Kidney tubule cell (primary cell): ENCODE results near the gene COX7B2.

Experiments used
- DNase-seq: peaks from one replicate; pipeline ENCODE4 v3.0.0-alpha.2; 2018; ENCODE audit warnings: low spot score

The COX7B2 gene

DNA sequence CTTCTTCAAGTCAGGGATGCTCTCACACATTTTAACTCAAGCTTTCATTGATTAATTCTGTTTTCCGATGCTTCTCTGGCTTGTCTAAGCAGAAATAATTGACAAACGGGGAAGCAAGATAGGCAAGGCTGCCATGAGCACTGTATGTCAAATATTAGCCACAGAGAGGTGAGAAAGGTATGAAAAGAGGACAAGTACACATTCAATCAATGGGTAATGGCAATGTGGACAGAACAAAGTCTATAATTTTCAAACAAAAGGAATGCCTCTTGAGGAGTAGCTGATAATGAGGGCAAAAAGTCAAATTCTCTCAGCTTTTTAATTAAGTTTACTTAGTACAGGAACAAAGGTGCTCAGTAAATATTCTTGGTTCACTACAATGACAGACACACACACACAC is 19.6 kb downstream of the COX7B2 start:
- DNase-seq = no peak

GRCh38 chr4:46886711-46887110 is 22.3 kb downstream of the COX7B2 start:
- peak; percentile 11 for DNase-seq

GRCh38 chr4:46878641-46879040 is 30.4 kb downstream of the COX7B2 start:
- DNase-seq = peak; percentile 4

- no peak for DNase-seq
Measured at GRCh38 chr4:46874811-46875210, 34.2 kb downstream of the COX7B2 start.

DNA sequence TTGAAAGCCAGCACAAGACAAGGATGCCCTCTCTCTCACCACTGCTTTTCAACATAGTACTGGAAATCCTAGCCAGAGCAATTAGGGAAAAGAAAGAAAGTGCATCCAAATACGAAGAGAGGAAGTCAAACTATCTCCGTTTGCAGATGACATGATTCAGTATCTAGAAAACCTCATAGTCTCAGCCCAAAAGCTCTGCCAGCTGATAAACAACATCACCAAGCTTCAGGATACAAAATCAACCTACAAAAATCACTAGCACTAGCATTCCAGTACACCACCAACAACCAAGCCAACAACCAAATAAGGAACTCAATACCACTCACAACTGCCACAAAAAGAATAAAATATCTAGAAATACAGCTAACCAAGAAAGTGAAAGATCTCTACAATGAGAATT is 38.6 kb downstream of the COX7B2 start:
- DNase-seq = no peak

- no peak for DNase-seq
Measured at GRCh38 chr4:46856333-46856732, 52.7 kb downstream of the COX7B2 start.

- DNase-seq = no peak
Measured at GRCh38 chr4:46852800-46853199, 56.2 kb downstream of the COX7B2 start.

- DNase-seq = no peak
Measured at GRCh38 chr4:46850026-46850425, 59.0 kb downstream of the COX7B2 start.

DNA sequence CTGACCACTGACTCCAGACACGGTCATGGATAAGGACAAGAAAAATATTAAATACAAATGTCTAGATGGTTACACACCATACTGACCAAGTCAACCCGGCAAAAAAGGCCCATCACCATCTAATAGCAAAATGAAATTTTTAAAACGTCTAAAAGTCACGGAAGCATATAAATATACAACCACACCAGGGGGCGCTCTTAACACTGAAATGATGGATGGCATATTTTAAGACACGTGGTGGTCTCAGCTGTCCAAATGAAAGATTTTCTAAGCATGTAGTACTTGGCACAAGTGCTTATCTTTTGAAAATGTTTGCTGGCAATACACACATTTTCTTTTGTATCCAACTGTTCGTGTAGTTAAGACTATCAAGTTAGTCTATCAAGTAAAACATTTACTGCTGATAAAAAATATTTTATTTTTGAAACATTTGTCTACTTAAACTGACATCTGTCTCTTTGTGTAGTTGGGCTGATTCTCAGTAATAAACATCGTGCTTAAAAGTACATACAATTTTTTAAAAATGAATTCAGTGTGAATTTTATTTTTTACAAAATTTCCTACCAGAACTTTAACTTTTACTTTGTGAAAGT is 64.6 kb downstream of the COX7B2 start:
- peak; percentile 56 for DNase-seq

- DNase-seq = no peak
Measured at GRCh38 chr4:46839128-46839527, 69.9 kb downstream of the COX7B2 start.

- DNase-seq = no peak
Measured at GRCh38 chr4:46837639-46838038, 71.4 kb downstream of the COX7B2 start.

GRCh38 chr4:46836584-46836983 is 72.5 kb downstream of the COX7B2 start:
- DNase-seq = no peak

- no peak for DNase-seq
Measured at GRCh38 chr4:46830971-46831454, 78.0 kb downstream of the COX7B2 start.

GRCh38 chr4:46820154-46820553 is 88.9 kb downstream of the COX7B2 start:
- no peak for DNase-seq

DNA sequence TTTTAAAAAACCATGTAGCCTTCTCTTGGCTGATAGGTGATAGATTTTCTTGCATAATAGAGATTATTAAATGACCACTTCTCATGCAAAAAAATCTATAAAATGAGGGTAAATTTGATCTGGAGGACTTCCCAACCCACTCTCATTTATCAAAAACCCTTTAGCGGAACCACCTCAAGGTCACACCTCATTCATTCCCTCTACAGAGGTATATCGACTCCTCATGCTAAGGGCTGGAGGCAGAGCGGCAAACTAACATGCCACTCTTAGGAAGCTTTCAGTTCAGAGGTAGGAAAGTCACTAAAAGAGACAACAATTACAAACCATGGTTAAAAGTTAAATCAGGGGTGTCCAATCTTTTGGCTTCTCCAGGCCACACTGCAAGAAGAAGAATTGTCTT is 90.0 kb downstream of the COX7B2 start:
- no peak for DNase-seq

DNA sequence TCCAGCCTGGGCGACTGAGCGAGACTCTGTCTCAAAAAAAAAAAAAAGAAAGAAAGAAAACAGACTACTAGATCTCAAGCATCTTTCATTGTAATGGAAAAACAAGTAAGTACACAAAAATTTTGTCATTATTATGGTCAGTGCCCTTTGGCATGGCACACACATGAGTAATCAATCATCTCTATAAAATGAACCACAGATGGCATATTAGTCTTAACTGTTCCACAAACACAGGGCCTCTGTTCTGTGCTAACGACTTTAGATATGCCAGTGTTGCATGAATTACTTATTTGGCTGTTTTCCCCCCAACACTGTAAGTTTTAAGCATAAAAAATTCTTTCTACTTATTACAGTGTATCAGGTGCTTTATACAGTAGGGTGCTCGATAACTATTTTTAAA is 90.4 kb downstream of the COX7B2 start:
- no peak for DNase-seq

DNA sequence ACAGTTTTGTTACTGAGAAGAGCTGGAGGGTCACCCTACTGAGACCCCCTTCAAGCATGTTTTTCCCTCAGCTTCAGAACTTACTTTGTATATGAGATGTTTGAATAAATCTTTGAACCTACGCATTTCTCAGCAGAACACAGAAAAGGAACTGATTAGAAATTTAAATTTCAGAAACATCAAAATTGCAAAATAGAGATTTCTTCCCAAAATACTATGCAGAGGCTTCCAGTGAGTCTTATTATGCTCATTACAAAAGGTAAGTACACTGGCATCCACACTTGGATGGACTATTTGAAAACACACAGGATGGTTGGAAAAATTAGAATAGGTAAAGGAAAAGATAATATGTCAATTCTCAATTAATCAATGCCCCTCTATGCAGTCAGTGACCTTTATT is 91.2 kb downstream of the COX7B2 start:
- DNase-seq = no peak

DNA sequence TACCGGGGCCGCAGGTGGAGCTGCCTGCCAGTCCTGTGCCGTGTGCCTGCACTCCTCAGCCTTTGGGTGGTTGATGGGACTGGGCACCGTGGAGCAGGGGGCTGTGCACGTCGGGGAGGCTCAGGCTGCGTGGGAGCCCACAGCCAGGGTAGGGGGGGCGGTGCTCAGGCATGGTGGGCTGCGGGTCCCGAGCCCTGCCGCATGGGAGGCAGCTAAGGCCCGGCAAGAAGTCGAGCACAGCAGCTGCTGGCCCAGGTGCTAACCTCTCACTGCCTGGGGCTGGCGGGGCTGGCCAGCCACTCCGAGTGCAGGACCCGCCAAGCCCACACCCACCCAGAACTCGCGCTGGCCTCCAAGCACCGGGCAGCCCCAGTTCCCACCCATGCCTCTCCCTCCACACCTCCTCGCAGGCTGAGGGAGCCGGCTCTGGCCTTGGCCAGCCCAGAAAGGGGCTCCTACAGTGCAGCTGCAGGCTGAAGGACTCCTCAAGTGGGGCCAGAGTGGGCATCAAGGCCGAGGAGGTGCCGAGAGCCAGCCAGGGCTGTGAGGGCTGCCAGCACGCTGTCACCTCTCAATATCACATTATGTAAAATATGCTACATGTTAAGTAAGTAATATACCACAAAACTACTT is 104.1 kb downstream of the COX7B2 start:
- no peak for DNase-seq

DNA sequence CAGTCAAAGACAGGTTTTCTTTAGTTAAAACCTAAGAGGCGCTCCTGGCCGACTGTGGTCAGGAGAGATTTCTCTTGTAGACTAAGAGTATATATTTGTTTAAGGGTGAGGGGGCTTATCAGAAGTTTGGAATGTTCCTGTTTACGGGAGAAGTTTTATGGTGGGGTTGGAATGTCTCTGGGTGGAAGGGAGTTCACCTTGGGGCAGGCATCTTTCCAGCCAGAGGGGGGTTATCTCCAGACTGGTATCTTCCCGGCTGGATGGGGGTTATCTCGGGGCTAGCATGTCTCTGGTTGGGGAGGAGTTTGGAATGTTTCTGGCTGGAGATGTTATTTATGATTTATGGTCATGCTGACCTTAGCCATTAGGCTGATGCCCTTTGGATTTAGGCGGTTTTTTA is 116.0 kb downstream of the COX7B2 start:
- no peak for DNase-seq

- no peak for DNase-seq
Measured at GRCh38 chr4:46781434-46782092, 127.5 kb downstream of the COX7B2 start.

DNA sequence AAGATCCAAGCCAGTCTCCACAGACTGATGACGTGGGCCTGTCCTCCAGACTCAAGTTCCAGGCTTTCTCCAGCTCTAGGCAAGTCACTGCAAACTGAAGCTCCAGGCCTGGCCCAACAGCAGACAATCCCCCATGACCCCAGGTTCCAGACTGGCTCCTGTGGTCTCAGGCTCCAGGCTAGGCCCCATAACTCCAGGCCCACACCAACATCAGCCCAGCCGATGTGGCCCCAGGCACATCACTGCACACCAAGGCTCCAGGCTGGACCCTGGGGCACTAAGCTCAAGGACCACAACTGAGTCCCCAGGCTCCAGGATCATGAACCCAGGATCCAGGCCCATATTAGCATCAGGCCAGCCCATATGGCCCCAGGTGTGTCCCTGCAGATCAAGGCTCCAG is 143.6 kb downstream of the COX7B2 start:
- DNase-seq = no peak

DNA sequence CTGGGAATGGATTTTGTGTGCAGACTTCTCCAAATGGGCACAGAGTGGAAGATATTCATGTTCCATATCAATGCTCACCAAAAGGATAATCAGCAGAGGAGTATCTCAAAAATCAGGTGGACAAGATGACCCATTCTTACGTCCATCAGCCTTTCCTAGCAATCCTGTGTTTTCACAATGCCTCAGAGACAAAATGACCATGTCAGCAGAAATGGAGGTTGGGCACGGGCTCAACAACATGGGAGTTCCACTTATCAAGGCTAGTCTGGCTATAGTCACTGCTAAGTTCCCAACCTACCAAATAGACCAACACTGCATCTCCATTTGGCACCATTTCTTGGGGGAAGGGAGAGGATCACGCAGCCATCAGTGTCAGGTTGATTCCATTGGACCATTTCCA is 179.0 kb downstream of the COX7B2 start:
- DNase-seq = no peak

- no peak for DNase-seq
Measured at GRCh38 chr4:46720055-46720454, 189.0 kb downstream of the COX7B2 start.

- no peak for DNase-seq
Measured at GRCh38 chr4:46717950-46718349, 191.1 kb downstream of the COX7B2 start.
